Breast epithelium (tissue), 3 donors: ENCODE data around the gene CEP85L.

Source experiments
- POLR2A ChIP-seq: fragments of 450-650 bp; IDR thresholded peaks from one replicate; pipeline ENCODE4 v1.6.1; 2016; ENCODE audit warnings: antibody characterized with exemption, mild to moderate bottlenecking, moderate library complexity
- POLR2AphosphoS5 ChIP-seq, 3 donors: sonication (generic); formaldehyde crosslinking; IDR thresholded peaks; one replicate each; pipeline ENCODE4 v1.6.1; 2017; ENCODE audit warnings: antibody characterized with exemption in 3 of 3
- TF ChIP-seq, protein P1 (sequence below), 3 donors: fragments of 450-650 bp; IDR thresholded peaks; one replicate each; pipeline ENCODE4 v1.5.1; 2016 to 2017; ENCODE audit warnings: antibody characterized with exemption in 3 of 3, mild to moderate bottlenecking in 3 of 3, moderate library complexity in 3 of 3

DNA sequence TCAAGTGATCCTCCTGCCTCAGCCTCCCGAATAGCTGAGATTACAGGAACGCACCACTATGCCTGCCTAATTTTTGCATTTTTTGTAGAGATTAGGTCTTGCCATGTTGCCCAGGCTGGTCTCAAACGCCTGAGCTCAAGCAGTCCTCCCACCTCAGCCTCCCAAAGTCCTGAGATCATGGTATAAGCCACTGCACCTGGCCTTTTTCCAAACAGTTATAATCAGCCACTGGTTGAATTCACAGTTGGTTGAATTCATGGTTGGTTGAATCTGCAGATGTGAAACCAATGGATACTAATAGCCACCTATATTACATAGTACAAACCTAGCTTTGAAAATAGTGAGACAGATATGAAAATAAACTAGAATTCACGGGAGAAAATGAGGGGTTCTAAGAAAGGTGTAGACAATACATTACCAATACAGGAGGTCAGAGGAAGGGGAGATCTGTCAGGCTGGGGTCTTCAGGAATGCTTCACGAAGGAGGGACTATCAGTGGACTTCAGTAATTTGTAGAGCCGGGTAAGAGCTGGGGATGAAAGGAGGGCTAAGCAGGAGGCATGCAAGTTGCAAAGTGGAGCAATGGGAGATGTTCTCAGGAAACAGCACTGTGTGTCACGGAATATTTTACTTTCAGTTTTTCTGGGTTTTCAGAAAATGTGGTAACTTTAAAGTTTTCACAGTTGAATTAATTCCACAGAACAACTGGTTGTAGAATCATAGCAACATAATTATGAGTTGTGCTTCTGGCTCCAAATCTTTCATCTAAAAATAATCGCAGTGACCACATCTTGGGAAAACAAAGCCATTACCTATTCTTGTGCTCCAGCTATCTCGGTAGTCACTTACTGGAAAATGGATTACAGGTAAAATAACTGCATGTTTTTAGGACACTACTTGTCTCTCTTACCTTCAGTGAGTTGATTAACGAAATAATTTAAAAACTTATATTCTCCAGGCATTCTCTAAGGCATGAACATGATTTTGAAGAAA is 12.9 kb upstream of the CEP85L start:
- TF ChIP-seq, protein P1, sequence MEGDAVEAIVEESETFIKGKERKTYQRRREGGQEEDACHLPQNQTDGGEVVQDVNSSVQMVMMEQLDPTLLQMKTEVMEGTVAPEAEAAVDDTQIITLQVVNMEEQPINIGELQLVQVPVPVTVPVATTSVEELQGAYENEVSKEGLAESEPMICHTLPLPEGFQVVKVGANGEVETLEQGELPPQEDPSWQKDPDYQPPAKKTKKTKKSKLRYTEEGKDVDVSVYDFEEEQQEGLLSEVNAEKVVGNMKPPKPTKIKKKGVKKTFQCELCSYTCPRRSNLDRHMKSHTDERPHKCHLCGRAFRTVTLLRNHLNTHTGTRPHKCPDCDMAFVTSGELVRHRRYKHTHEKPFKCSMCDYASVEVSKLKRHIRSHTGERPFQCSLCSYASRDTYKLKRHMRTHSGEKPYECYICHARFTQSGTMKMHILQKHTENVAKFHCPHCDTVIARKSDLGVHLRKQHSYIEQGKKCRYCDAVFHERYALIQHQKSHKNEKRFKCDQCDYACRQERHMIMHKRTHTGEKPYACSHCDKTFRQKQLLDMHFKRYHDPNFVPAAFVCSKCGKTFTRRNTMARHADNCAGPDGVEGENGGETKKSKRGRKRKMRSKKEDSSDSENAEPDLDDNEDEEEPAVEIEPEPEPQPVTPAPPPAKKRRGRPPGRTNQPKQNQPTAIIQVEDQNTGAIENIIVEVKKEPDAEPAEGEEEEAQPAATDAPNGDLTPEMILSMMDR (IDR thresholded peaks at IDR 0.05): no peak
- no peak for TF ChIP-seq POLR2A
- TF ChIP-seq POLR2AphosphoS5 (IDR thresholded peaks at IDR 0.05): no peak
